Loucy (cell line): Measurements from ENCODE around the gene SPACA9.

Experiments used
- EZH2phosphoT487 ChIP-seq: fragments of 200-600 bp; IDR thresholded peaks from 2 replicates; pipeline ENCODE4 v1.6.1; 2018; ENCODE audit warnings: antibody characterized with exemption, mild to moderate bottlenecking, moderate library complexity, borderline replicate concordance
- TF ChIP-seq, protein P1 (sequence below): fragments of 200-600 bp; sonication (generic); conservative IDR thresholded peaks from 2 replicates; pipeline ENCODE4 v1.5.1; 2014; ENCODE audit warnings: mild to moderate bottlenecking, antibody characterized with exemption, low read length

DNA sequence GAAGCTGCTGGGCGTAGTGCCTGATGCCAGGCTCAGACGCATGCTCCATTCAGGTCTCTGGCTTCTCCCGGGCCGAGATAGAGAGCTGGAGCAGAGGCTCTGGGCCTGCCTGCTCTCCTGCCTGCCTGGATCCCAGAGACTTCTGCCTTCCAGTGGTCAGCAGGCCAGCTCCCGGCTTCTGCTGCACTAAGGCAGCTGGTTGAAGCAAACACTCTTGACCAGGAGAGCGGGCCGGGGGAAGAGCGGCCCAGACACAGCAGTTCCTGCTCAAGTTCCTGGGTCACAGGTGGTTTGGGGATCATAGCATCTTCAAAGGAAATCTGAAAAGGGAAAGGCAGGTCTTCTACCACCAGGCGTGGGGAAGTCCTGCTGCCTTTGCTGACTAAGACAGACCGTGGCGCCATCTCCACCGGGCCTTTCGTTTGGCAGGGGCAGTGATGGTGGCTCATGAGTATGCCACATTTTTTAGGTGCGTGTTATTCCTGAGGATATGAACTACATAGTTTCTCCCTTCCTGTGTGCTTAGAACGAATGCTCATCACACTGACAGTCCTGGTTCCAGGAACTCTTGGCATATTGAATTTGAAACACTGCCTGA is 31.7 kb upstream of the SPACA9 start:
- TF ChIP-seq, protein P1, sequence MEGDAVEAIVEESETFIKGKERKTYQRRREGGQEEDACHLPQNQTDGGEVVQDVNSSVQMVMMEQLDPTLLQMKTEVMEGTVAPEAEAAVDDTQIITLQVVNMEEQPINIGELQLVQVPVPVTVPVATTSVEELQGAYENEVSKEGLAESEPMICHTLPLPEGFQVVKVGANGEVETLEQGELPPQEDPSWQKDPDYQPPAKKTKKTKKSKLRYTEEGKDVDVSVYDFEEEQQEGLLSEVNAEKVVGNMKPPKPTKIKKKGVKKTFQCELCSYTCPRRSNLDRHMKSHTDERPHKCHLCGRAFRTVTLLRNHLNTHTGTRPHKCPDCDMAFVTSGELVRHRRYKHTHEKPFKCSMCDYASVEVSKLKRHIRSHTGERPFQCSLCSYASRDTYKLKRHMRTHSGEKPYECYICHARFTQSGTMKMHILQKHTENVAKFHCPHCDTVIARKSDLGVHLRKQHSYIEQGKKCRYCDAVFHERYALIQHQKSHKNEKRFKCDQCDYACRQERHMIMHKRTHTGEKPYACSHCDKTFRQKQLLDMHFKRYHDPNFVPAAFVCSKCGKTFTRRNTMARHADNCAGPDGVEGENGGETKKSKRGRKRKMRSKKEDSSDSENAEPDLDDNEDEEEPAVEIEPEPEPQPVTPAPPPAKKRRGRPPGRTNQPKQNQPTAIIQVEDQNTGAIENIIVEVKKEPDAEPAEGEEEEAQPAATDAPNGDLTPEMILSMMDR, result no peak
- no peak for TF ChIP-seq EZH2phosphoT487
